HepG2 (cell line): ENCODE data around the gene SLC13A3. TPM values are rescaled to one million over a fixed set of nuclear protein-coding genes. Genes with fewer than 3 reads are reported as not detected.

Experiments used
- ADNP ChIP-seq: sonication (generic); formaldehyde crosslinking; IDR thresholded peaks from 2 replicates; pipeline ENCODE4 v1.4.0; 2020; ENCODE audit warnings: missing genetic modification reagents
- ATAD3A ChIP-seq: sonication (generic); formaldehyde crosslinking; IDR thresholded peaks from 2 replicates; pipeline ENCODE4 v1.4.0; 2020; ENCODE audit warnings: missing genetic modification reagents
- DPF2 ChIP-seq: sonication (generic); formaldehyde crosslinking; IDR thresholded peaks from 2 replicates; pipeline ENCODE4 v1.4.0; 2020; ENCODE audit warnings: mild to moderate bottlenecking, low read depth, missing genetic modification reagents, borderline replicate concordance
- FOXC1 ChIP-seq: sonication (generic); formaldehyde crosslinking; IDR thresholded peaks from 2 replicates; pipeline ENCODE4 v1.8.0; 2022; ENCODE audit warnings: mild to moderate bottlenecking, missing genetic modification reagents, borderline replicate concordance
- HDAC1 ChIP-seq: sonication (generic); formaldehyde crosslinking; IDR thresholded peaks from 2 replicates; pipeline ENCODE4 v1.5.1; 2020; ENCODE audit warnings: mild to moderate bottlenecking, missing genetic modification reagents
- HNF4A ChIP-seq: sonication (generic); formaldehyde crosslinking; IDR thresholded peaks from 2 replicates; pipeline ENCODE4 v1.4.0; 2020; ENCODE audit warnings: missing genetic modification reagents
- HNF4G ChIP-seq, 2 experiments: sonication (generic) in 1 of 2; formaldehyde crosslinking in 1 of 2; IDR thresholded peaks; 2 replicates each; pipeline versions ENCODE4 v1.4.0 to v1.6.1; 2011 to 2020; ENCODE audit warnings: borderline replicate concordance in 2 of 2, low read depth in 2 of 2, mild to moderate bottlenecking in 2 of 2, low read length in 1 of 2, missing genetic modification reagents in 1 of 2, moderate library complexity in 1 of 2
- HOXD1 ChIP-seq: sonication (generic); formaldehyde crosslinking; IDR thresholded peaks from 2 replicates; pipeline ENCODE4 v1.5.0; 2020; ENCODE audit warnings: missing genetic modification reagents
- REPIN1 ChIP-seq: sonication (generic); formaldehyde crosslinking; IDR thresholded peaks from 2 replicates; pipeline ENCODE4 v1.8.0; 2022; ENCODE audit warnings: missing genetic modification reagents, low read depth, mild to moderate bottlenecking, borderline replicate concordance
- RXRB ChIP-seq: IDR thresholded peaks from 2 replicates; pipeline ENCODE4 v1.6.1; 2016; ENCODE audit warnings: borderline replicate concordance, missing genetic modification reagents, missing compliant biosample characterization
- SMC3 ChIP-seq: IDR thresholded peaks from 2 replicates; pipeline ENCODE4 v1.6.1; 2011; ENCODE audit warnings: low read length, improper control_type of control experiment
- SOX13 ChIP-seq, 3 experiments: fragments of 450-650 bp in 1 of 3; sonication (generic) in 1 of 3; formaldehyde crosslinking in 1 of 3; IDR thresholded peaks in 2 of 3; conservative IDR thresholded peaks in 1 of 3; 2 replicates each; pipeline versions ENCODE4 v1.5.0 to v1.6.1; 2016 to 2020; ENCODE audit warnings: antibody characterized with exemption in 1 of 3, mild to moderate bottlenecking in 1 of 3, missing compliant biosample characterization in 1 of 3, missing genetic modification reagents in 1 of 3, moderate library complexity in 1 of 3
- SOX5 ChIP-seq: IDR thresholded peaks from 2 replicates; pipeline ENCODE4 v1.6.1; 2016; ENCODE audit warnings: borderline replicate concordance
- SP1 ChIP-seq, 2 experiments: fragments of 450-650 bp in 1 of 2; sonication (generic) in 1 of 2; formaldehyde crosslinking in 1 of 2; IDR thresholded peaks; 2 replicates each; pipeline versions ENCODE4 v1.4.0 to v1.6.1; 2016 to 2020; ENCODE audit warnings: missing genetic modification reagents in 1 of 2
- SSRP1 ChIP-seq: IDR thresholded peaks from 2 replicates; pipeline ENCODE4 v1.6.1; 2016; ENCODE audit warnings: control low read depth
- TCF7 ChIP-seq: sonication (generic); IDR thresholded peaks from 2 replicates; pipeline ENCODE4 v1.6.1; 2016; ENCODE audit warnings: antibody characterized with exemption, low read depth
- ZBTB7A ChIP-seq: sonication (generic); formaldehyde crosslinking; IDR thresholded peaks from 2 replicates; pipeline ENCODE4 v1.8.0; 2022; ENCODE audit warnings: mild to moderate bottlenecking, missing genetic modification reagents
- ZNF468 ChIP-seq: sonication (generic); formaldehyde crosslinking; IDR thresholded peaks from 2 replicates; pipeline ENCODE4 v1.8.0; 2022; ENCODE audit warnings: mild to moderate bottlenecking, moderate library complexity, missing genetic modification reagents
- ZNF550 ChIP-seq: sonication (generic); formaldehyde crosslinking; IDR thresholded peaks from 2 replicates; pipeline ENCODE4 v1.4.0; 2020; ENCODE audit warnings: mild to moderate bottlenecking, missing genetic modification reagents, borderline replicate concordance
- ZNF839 ChIP-seq: sonication (generic); formaldehyde crosslinking; IDR thresholded peaks from 2 replicates; pipeline ENCODE4 v1.4.0; 2020; ENCODE audit warnings: missing genetic modification reagents, mild to moderate bottlenecking, borderline replicate concordance
- polyA plus RNA-seq, 8 experiments: library from polyadenylated mRNA; depleted of rRNA in 3 of 8; stranded (reverse) in 7 of 8; unstranded in 1 of 8; fragments of >200 nt; fragmentation: Illumina TruSeq in 4 of 8; extraction: Trizol in 4 of 8; gene quantifications; 2 replicates each; pipeline versions ENCODE4 v1.2.1 to v1.2.3, GENCODE V29; 2011 to 2016; ENCODE audit warnings: low read depth in 4 of 8, missing spikeins in 1 of 8, mixed read lengths in 1 of 8; ENCODE audit not compliant: insufficient read depth in 1 of 8
- total RNA-seq, 5 experiments: library from RNA; depleted of rRNA; stranded (reverse); fragments of >200 nt; fragmentation: Illumina TruSeq; extraction: Trizol; gene quantifications; 2 replicates each; pipeline ENCODE4 v1.2.3, GENCODE V29; 2016; ENCODE audit warnings: low read depth in 1 of 5
- TF ChIP-seq, protein P1 (sequence below): sonication (generic); formaldehyde crosslinking; IDR thresholded peaks from 2 replicates; pipeline ENCODE4 v1.4.0; 2020; ENCODE audit warnings: missing genetic modification reagents
- TF ChIP-seq, protein P2 (sequence below): sonication (generic); formaldehyde crosslinking; IDR thresholded peaks from 2 replicates; pipeline ENCODE4 v1.5.1; 2020; ENCODE audit warnings: missing genetic modification reagents, mild to moderate bottlenecking, borderline replicate concordance

Gene SLC13A3
- total and polyA plus RNA-seq, 2 of the 13 experiments (the other 11 are each of a cell fraction or from before 2014, with no cell fraction given), result 66.5 to 76.0 TPM

DNA sequence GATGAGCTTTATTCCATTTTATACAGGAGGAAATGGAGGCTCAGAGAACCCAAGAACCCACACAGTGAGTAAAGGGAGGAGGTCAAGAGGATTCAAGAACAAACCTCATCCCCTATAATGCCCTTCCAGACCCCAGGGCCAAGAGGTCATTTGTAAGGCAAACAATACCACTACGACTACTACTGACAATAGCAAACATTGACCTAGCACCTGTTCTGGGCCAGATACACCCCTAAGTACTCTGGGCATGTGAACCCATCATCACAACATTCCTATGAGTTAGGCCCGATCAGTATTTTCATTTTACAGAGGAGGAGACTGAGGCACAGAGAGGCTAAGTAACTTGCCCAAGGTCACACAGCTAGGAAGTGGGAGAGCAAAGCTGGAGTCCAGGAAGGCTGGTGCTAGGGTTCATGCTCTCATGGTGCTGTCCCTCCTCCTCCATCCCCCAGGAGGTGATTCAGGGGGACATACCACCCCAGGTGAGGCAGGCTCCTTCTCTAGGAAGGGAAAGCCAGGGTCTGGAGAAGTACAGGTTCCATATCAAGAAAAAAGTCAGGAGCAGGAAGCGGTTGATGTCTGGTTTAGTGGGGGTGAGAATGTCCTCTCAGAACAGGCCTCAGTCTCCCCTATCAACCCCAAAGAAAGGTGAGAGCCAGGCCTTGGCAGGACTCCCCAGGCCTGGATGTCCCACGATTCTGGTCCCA lies 13.7 kb downstream of the SLC13A3 start (continued):
- TF ChIP-seq FOXC1 (CRISPR knock-in tag) (no peak), ZNF468 (CRISPR knock-in tag) (0 out of 2 replicates have a peak, but pooled peaks have one; percentile 88), HNF4A (CRISPR knock-in tag) (peak; percentile 48; the same call in 1 of the 2 replicates), ADNP (peak; percentile 91), HDAC1 (CRISPR knock-in tag) (peak; percentile 44; the same call in 1 of the 2 replicates), TCF7 (0 out of 2 replicates have a peak, but pooled peaks have one; percentile 19), ZBTB7A (peak; percentile 27; the same call in 1 of the 2 replicates), ZNF550 (CRISPR knock-in tag) (no peak), HNF4G (IDR thresholded peaks at IDR 0.05; ENCODE audit: borderline replicate concordance, low read depth, low read length) (peak; percentile 56; the same call in 1 of the 2 replicates), HNF4G (CRISPR knock-in tag; IDR thresholded peaks at IDR 0.05; ENCODE audit: borderline replicate concordance, low read depth) (no peak), SSRP1 (CRISPR knock-in tag) (peak; percentile 72), RXRB (CRISPR knock-in tag) (0 out of 2 replicates have a peak, but pooled peaks have one; percentile 8), SOX5 (0 out of 2 replicates have a peak, but pooled peaks have one; percentile 14), REPIN1 (CRISPR knock-in tag) (peak; percentile 58; the same call in 1 of the 2 replicates), SMC3 (0 out of 2 replicates have a peak, but pooled peaks have one; percentile 2), HOXD1 (CRISPR knock-in tag) (0 out of 2 replicates have a peak, but pooled peaks have one; percentile 40), SOX13 (IDR thresholded peaks at IDR 0.05) (peak; percentile 51; the same call in 1 of the 2 replicates), SOX13 (CRISPR knock-in tag; conservative IDR thresholded peaks at IDR 0.05 in 1 of 2, IDR thresholded peaks at IDR 0.05 in 1 of 2) (peak in 1 of 2 experiments; percentile 68; a peak in 2 of 4 replicates), ZNF839 (0 out of 2 replicates have a peak, but pooled peaks have one; percentile 31), SP1 (IDR thresholded peaks at IDR 0.05) (no peak), SP1 (CRISPR knock-in tag; IDR thresholded peaks at IDR 0.05) (0 out of 2 replicates have a peak, but pooled peaks have one; percentile 18), DPF2 (CRISPR knock-in tag) (peak; percentile 66), ATAD3A (peak; percentile 28; the same call in 1 of the 2 replicates)
- TF ChIP-seq, protein P1, sequence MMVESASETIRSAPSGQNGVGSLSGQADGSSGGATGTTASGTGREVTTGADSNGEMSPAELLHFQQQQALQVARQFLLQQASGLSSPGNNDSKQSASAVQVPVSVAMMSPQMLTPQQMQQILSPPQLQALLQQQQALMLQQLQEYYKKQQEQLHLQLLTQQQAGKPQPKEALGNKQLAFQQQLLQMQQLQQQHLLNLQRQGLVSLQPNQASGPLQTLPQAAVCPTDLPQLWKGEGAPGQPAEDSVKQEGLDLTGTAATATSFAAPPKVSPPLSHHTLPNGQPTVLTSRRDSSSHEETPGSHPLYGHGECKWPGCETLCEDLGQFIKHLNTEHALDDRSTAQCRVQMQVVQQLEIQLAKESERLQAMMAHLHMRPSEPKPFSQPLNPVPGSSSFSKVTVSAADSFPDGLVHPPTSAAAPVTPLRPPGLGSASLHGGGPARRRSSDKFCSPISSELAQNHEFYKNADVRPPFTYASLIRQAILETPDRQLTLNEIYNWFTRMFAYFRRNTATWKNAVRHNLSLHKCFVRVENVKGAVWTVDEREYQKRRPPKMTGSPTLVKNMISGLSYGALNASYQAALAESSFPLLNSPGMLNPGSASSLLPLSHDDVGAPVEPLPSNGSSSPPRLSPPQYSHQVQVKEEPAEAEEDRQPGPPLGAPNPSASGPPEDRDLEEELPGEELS (CRISPR knock-in tag), result peak; percentile 21
- TF ChIP-seq, protein P2, sequence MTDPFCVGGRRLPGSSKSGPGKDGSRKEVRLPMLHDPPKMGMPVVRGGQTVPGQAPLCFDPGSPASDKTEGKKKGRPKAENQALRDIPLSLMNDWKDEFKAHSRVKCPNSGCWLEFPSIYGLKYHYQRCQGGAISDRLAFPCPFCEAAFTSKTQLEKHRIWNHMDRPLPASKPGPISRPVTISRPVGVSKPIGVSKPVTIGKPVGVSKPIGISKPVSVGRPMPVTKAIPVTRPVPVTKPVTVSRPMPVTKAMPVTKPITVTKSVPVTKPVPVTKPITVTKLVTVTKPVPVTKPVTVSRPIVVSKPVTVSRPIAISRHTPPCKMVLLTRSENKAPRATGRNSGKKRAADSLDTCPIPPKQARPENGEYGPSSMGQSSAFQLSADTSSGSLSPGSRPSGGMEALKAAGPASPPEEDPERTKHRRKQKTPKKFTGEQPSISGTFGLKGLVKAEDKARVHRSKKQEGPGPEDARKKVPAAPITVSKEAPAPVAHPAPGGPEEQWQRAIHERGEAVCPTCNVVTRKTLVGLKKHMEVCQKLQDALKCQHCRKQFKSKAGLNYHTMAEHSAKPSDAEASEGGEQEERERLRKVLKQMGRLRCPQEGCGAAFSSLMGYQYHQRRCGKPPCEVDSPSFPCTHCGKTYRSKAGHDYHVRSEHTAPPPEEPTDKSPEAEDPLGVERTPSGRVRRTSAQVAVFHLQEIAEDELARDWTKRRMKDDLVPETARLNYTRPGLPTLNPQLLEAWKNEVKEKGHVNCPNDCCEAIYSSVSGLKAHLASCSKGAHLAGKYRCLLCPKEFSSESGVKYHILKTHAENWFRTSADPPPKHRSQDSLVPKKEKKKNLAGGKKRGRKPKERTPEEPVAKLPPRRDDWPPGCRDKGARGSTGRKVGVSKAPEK (CRISPR knock-in tag), result 0 out of 2 replicates have a peak, but pooled peaks have one; percentile 55
